Kidney (tissue), 14 donors: ENCODE results near the gene DHRS3. TPM values are rescaled to one million over a fixed set of nuclear protein-coding genes. Genes with fewer than 3 reads are reported as not detected.

Experiments
- DNase-seq, 5 donors: peaks; one replicate each; pipeline ENCODE4 v3.0.0-alpha.2; 2013 to 2020
- FAIRE-seq: peaks from 2 replicates; lab custom pipeline; 2012; peaks lifted over from hg19 to GRCh38; lab: Jason Lieb, UNC
- H3K27ac ChIP-seq, 2 donors: one replicate each; pipeline ENCODE4 v1.7.0; 2013; ENCODE audit warnings: low read depth in 2 of 2, low read length in 2 of 2, inconsistent platforms in 1 of 2
- H3K27me3 ChIP-seq: one replicate; pipeline ENCODE4 v1.7.1; 2013; ENCODE audit warnings: low read length, inconsistent platforms; ENCODE audit not compliant: control insufficient read depth, insufficient read depth
- H3K36me3 ChIP-seq, 3 donors: one replicate each; pipeline versions ENCODE4 v1.7.0 to v1.7.1; 2013; ENCODE audit warnings: low read length in 3 of 3, control low read depth in 1 of 3, inconsistent platforms in 1 of 3; ENCODE audit not compliant: insufficient read depth in 3 of 3, control insufficient read depth in 2 of 3
- H3K4me1 ChIP-seq, 3 donors: one replicate each; pipeline versions ENCODE4 v1.7.0 to v1.7.1; 2013; ENCODE audit warnings: low read length in 3 of 3, inconsistent platforms in 1 of 3, low read depth in 1 of 3; ENCODE audit not compliant: control insufficient read depth in 2 of 3, insufficient read depth in 2 of 3
- H3K4me3 ChIP-seq, 3 donors: one replicate each; pipeline versions ENCODE4 v1.7.0 to v1.8.1; 2013; ENCODE audit warnings: low read length in 3 of 3, control low read depth in 1 of 3, inconsistent platforms in 1 of 3
- H3K9ac ChIP-seq, 3 donors: one replicate each; pipeline versions ENCODE4 v1.7.0 to v1.7.1; 2013; ENCODE audit warnings: low read length in 3 of 3, control low read depth in 1 of 3, inconsistent platforms in 1 of 3
- H3K9me3 ChIP-seq, 3 donors: one replicate each; pipeline versions ENCODE4 v1.7.0 to v1.7.1; 2013; ENCODE audit warnings: low read length in 3 of 3, control low read depth in 1 of 3, inconsistent platforms in 1 of 3; ENCODE audit not compliant: control insufficient read depth in 2 of 3, insufficient read depth in 1 of 3
- CTCF ChIP-seq: IDR thresholded peaks from 3 replicates; pipeline ENCODE4 v1.5.1; 2012; ENCODE audit warnings: mild to moderate bottlenecking, moderate library complexity, borderline replicate concordance; ENCODE audit not compliant: insufficient read depth; ENCODE audit errors: extremely low read depth
- intact Hi-C: fragments of 100-400 bp; cut with DNase I; formaldehyde crosslinking; loops from one replicate; pipeline ENCODE4 v1.11.1; 2022
- polyA plus RNA-seq: library from polyadenylated mRNA; stranded (reverse); fragments of 350-450 nt; fragmentation: Illumina TruSeq; extraction: RNeasy Lipid Tissue Mini Kit (QIAGEN cat#74804); gene quantifications from one replicate; pipeline ENCODE4 v1.2.3, GENCODE V29; 2014; ENCODE audit warnings: low read depth, low replicate concordance; ENCODE audit not compliant: insufficient read depth
- total RNA-seq: library from RNA; stranded (reverse); fragmentation: NEBNext Ultra II Directional; extraction: Animal tissue kit (Norgen Biotek cat#: 25700); gene quantifications from one replicate; pipeline ENCODE4 v1.2.1, GENCODE V29; 2021
- donor health status: control.
- donor health status: control.
- donor health status: control.
- donor health status: control.
- donor health status: control.
- donor health status: DM: yes; HTN: yes; CAD: no.
- donor health status: Normal renal cell carcinoma (clear cell type).

The DHRS3 gene
- total and polyA plus RNA-seq, 2 donors from 2014 or later: 44.8 to 97.1 TPM

GRCh38 chr1:12607263-12607662 lies 10.7 kb downstream of the DHRS3 start:
- peaks cover 0 to 34% (median 22%) of the 10 kb centered on the region in 3 donors for H3K4me1 ChIP-seq
- H3K36me3 ChIP-seq: peaks cover 9 to 22% (median 10%) of the 10 kb centered on the region in 3 donors
- DNase-seq (no peak), FAIRE-seq (no peak)
- intact Hi-C loops: no loop called here
- no peak overlapping the region for H3K27ac ChIP-seq
- H3K27me3 ChIP-seq: no peaks in the 10 kb centered on the region
- peaks cover 0 to 4% (median 0%) of the 10 kb centered on the region in 3 donors for H3K9me3 ChIP-seq
- no peak overlapping the region for H3K9ac ChIP-seq
- no peak overlapping the region for H3K4me3 ChIP-seq
- TF ChIP-seq CTCF: no peak

GRCh38 chr1:12604986-12605385 lies 13.0 kb downstream of the DHRS3 start:
- Histone ChIP-seq H3K27ac (peak overlapping the region in 1 of 2 donors; percentile 34), H3K4me3 (no peak overlapping the region), H3K9me3 (peaks cover 0 to 4% (median 0%) of the 10 kb centered on the region in 3 donors), H3K4me1 (peaks cover 0 to 53% (median 45%) of the 10 kb centered on the region in 3 donors), H3K9ac (no peak overlapping the region), H3K27me3 (no peaks in the 10 kb centered on the region), H3K36me3 (peaks cover 2 to 16% (median 4%) of the 10 kb centered on the region in 3 donors)
- no peak for FAIRE-seq
- no peak for TF ChIP-seq CTCF
- no peak for DNase-seq
- intact Hi-C loops: no loop called here

- FAIRE-seq (peak; percentile 21), DNase-seq (peak in 2 of 5 donors; percentile 45 to 87)
These were observed 13.7 kb downstream of the DHRS3 start for GRCh38 chr1:12604114-12604874.

More at GRCh38 chr1:12604114-12604874, 13.7 kb downstream of the DHRS3 start:
- Histone ChIP-seq H3K4me1 (peaks cover 0 to 55% (median 52%) of the 10 kb centered on the region in 3 donors), H3K9me3 (peaks cover 0 to 4% (median 0%) of the 10 kb centered on the region in 3 donors), H3K9ac (peak overlapping the region in 1 of 3 donors; percentile 63), H3K27me3 (no peaks in the 10 kb centered on the region), H3K36me3 (peaks cover 2 to 16% (median 4%) of the 10 kb centered on the region in 3 donors), H3K4me3 (no peak overlapping the region), H3K27ac (peak overlapping the region; percentile 55 to 88)
- no peak for TF ChIP-seq CTCF
- intact Hi-C loops: no loop called here
